H9 (cell line): ENCODE measurements around the gene FHOD3. TPM values are rescaled to one million over a fixed set of nuclear protein-coding genes. Genes with fewer than 3 reads are reported as not detected.

Source experiments
- DNase-seq: peaks from one replicate; pipeline ENCODE4 v3.0.0-alpha.2; 2017
- H2AFZ ChIP-seq: one replicate; pipeline ENCODE4 v1.6.1; 2013; ENCODE audit warnings: mild to moderate bottlenecking, low read length, control low read depth, moderate library complexity
- H2AK5ac ChIP-seq: 2 replicates; pipeline ENCODE4 v1.6.1; 2013; ENCODE audit warnings: low read length, control low read depth, mixed read lengths; ENCODE audit not compliant: insufficient read length
- H2BK120ac ChIP-seq: one replicate; pipeline ENCODE4 v1.6.1; 2013; ENCODE audit warnings: low read depth, mild to moderate bottlenecking, low read length, control low read depth, inconsistent platforms; ENCODE audit not compliant: poor library complexity, severe bottlenecking
- H2BK12ac ChIP-seq: 2 replicates; pipeline ENCODE4 v1.6.1; 2013; ENCODE audit warnings: low read length, control low read depth, mixed read lengths, low read depth; ENCODE audit not compliant: insufficient read length
- H2BK15ac ChIP-seq: 2 replicates; pipeline ENCODE4 v1.6.1; 2013; ENCODE audit warnings: low read depth, low read length, control low read depth
- H2BK20ac ChIP-seq: one replicate; pipeline ENCODE4 v1.6.1; 2013; ENCODE audit warnings: low read depth, mild to moderate bottlenecking, low read length, control low read depth, inconsistent platforms; ENCODE audit not compliant: poor library complexity, severe bottlenecking
- H2BK5ac ChIP-seq: 2 replicates; pipeline ENCODE4 v1.6.1; 2013; ENCODE audit warnings: low read length, control low read depth, mixed read lengths; ENCODE audit not compliant: insufficient read length
- H3K14ac ChIP-seq: 2 replicates; pipeline ENCODE4 v1.6.1; 2013; ENCODE audit warnings: low read length, control low read depth; ENCODE audit not compliant: insufficient read depth
- H3K18ac ChIP-seq: 2 replicates; pipeline ENCODE4 v1.6.1; 2013; ENCODE audit warnings: low read depth, mild to moderate bottlenecking, mixed read lengths, low read length, control low read depth; ENCODE audit not compliant: insufficient read length
- H3K23ac ChIP-seq: 2 replicates; pipeline ENCODE4 v1.6.1; 2013; ENCODE audit warnings: low read length, control low read depth, mixed read lengths, low read depth; ENCODE audit not compliant: insufficient read length
- H3K23me2 ChIP-seq: 2 replicates; pipeline ENCODE4 v1.6.1; 2013; ENCODE audit warnings: low read depth, mild to moderate bottlenecking, mixed read lengths, low read length, control low read depth; ENCODE audit not compliant: insufficient read length, poor library complexity, severe bottlenecking
- H3K27ac ChIP-seq: 2 replicates; pipeline ENCODE4 v1.5.1; 2013; ENCODE audit warnings: low read length, control low read depth, mixed read lengths, low read depth; ENCODE audit not compliant: insufficient read length
- H3K27me3 ChIP-seq: 2 replicates; pipeline ENCODE4 v1.6.1; 2013; ENCODE audit warnings: low read length, control low read depth, inconsistent platforms; ENCODE audit not compliant: insufficient read depth
- H3K4ac ChIP-seq: 2 replicates; pipeline ENCODE4 v1.6.1; 2013; ENCODE audit warnings: low read depth, mild to moderate bottlenecking, control low read depth, inconsistent platforms, low read length, moderate library complexity
- H3K4me1 ChIP-seq: 2 replicates; pipeline ENCODE4 v1.6.1; 2013; ENCODE audit warnings: low read length, control low read depth, inconsistent platforms; ENCODE audit not compliant: insufficient read depth
- H3K4me2 ChIP-seq: 2 replicates; pipeline ENCODE4 v1.6.1; 2013; ENCODE audit warnings: low read length, control low read depth, mixed read lengths; ENCODE audit not compliant: insufficient read length, insufficient read depth
- H3K56ac ChIP-seq: 2 replicates; pipeline ENCODE4 v1.6.1; 2013; ENCODE audit warnings: low read depth, mild to moderate bottlenecking, mixed read lengths, low read length, control low read depth; ENCODE audit not compliant: insufficient read length
- H3K79me1 ChIP-seq: 2 replicates; pipeline ENCODE4 v1.6.1; 2013; ENCODE audit warnings: low read depth, mild to moderate bottlenecking, moderate library complexity, low read length, control low read depth, inconsistent platforms; ENCODE audit not compliant: insufficient read depth, poor library complexity, severe bottlenecking
- H3K79me2 ChIP-seq: 2 replicates; pipeline ENCODE4 v1.6.1; 2013; ENCODE audit warnings: low read length, control low read depth, inconsistent platforms; ENCODE audit not compliant: insufficient read depth
- H3K9ac ChIP-seq: 2 replicates; pipeline ENCODE4 v1.6.1; 2013; ENCODE audit warnings: low read length, control low read depth, mixed read lengths; ENCODE audit not compliant: insufficient read length; ENCODE audit errors: extremely low read depth
- H3K9me3 ChIP-seq: one replicate; pipeline ENCODE4 v1.6.1; 2013; ENCODE audit warnings: low read depth, low read length, inconsistent platforms; ENCODE audit not compliant: control insufficient read depth
- H3T11ph ChIP-seq: one replicate; pipeline ENCODE4 v1.6.1; 2013; ENCODE audit warnings: mild to moderate bottlenecking, low read length, control low read depth, inconsistent platforms
- H4K20me1 ChIP-seq: one replicate; pipeline ENCODE4 v1.6.1; 2013; ENCODE audit not compliant: control insufficient read depth, insufficient read length, insufficient read depth
- H4K5ac ChIP-seq: 2 replicates; pipeline ENCODE4 v1.6.1; 2013; ENCODE audit warnings: low read depth, mild to moderate bottlenecking, mixed read lengths, low read length, control low read depth; ENCODE audit not compliant: insufficient read length
- H4K8ac ChIP-seq: replicated peaks from 2 replicates; pipeline ENCODE4 v1.6.1; 2013; ENCODE audit warnings: low read length, control low read depth, mixed read lengths, low read depth; ENCODE audit not compliant: insufficient read length
- H4K91ac ChIP-seq: 2 replicates; pipeline ENCODE4 v1.6.1; 2013; ENCODE audit warnings: low read depth, mild to moderate bottlenecking, moderate library complexity, mixed read lengths, low read length, control low read depth; ENCODE audit not compliant: insufficient read length
- H3K27ac Mint-ChIP-seq, 3 experiments: 2 replicates in 2 of 3; 3 replicates in 1 of 3; pipeline ENCODE4 v1.8.0; 2020 to 2021; ENCODE audit warnings: mixed read lengths in 3 of 3, mild to moderate bottlenecking in 1 of 3, moderate library complexity in 1 of 3
- H3K27me3 Mint-ChIP-seq: 2 replicates; pipeline ENCODE4 v1.8.0; 2021; ENCODE audit warnings: low read depth, mild to moderate bottlenecking, moderate library complexity, mixed read lengths
- H3K36me3 Mint-ChIP-seq, 3 experiments: 2 replicates in 2 of 3; 3 replicates in 1 of 3; pipeline ENCODE4 v1.8.0; 2020 to 2021; ENCODE audit warnings: low read depth in 3 of 3, mixed read lengths in 3 of 3; ENCODE audit not compliant: insufficient read depth in 1 of 3
- H3K4me1 Mint-ChIP-seq, 2 experiments: 2 replicates each; pipeline ENCODE4 v1.8.0; 2020; ENCODE audit warnings: mixed read lengths in 2 of 2
- H3K4me3 Mint-ChIP-seq, 2 experiments: 2 replicates in 1 of 2; 3 replicates in 1 of 2; pipeline ENCODE4 v1.8.0; 2020 to 2021; ENCODE audit warnings: mild to moderate bottlenecking in 2 of 2, mixed read lengths in 2 of 2, moderate library complexity in 1 of 2
- H3K9me3 Mint-ChIP-seq, 2 experiments: 2 replicates in 1 of 2; 3 replicates in 1 of 2; pipeline ENCODE4 v1.8.0; 2020; ENCODE audit warnings: mild to moderate bottlenecking in 2 of 2, mixed read lengths in 2 of 2, moderate library complexity in 1 of 2
- WGBS: extraction: QIAGEN DNeasy Blood & Tissue Kit; methylation state at CpG from one replicate; pipeline ENCODE4 v1.1.7; 2013; ENCODE audit warnings: missing lambda C conversion rate, low lambda C conversion rate, mixed read lengths; ENCODE audit not compliant: insufficient read length; ENCODE audit errors: extremely low coverage; 5-methylcytosine and 5-hydroxymethylcytosine counted together
- total RNA-seq: library from RNA; stranded (reverse); gene quantifications from 2 replicates; pipeline ENCODE4 v1.2.1, GENCODE V29; 2021
- TF ChIP-seq, protein P1 (sequence below): fragments of 200-600 bp; sonication (generic); conservative IDR thresholded peaks from 3 replicates; pipeline ENCODE4 v1.8.0; 2021; ENCODE audit warnings: antibody characterized with exemption, mild to moderate bottlenecking

The FHOD3 gene
- total RNA-seq, 1 experiment from 2014 or later = 8.0 TPM

DNA sequence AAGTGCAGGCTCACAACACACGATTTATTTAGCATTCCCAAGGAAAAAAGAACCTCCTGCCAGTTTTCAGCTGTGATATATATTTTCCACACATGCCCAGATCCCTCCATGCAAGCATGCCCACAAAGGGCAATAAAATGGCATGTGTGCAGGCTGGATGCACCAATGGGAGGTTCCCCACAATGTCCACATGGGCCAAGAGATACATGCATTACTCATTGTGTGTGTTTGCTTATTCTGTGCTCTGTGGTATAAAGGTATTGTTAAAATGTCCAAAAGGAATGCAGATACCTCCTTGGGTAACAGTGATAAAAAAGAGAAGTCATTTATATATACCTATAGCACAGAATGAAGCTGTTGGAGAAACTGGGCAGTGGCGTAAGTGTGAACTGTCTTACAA, 207.4 kb downstream of the FHOD3 start:
- H4K91ac ChIP-seq = no peak overlapping the region
- H2BK15ac ChIP-seq = no peak overlapping the region
- H3K9me3 ChIP-seq = no peaks in the 10 kb centered on the region
- no peak overlapping the region for H3K56ac ChIP-seq
- H2BK120ac ChIP-seq = no peak overlapping the region
- DNase-seq = no peak
- no peak overlapping the region for H3K9ac ChIP-seq
- no peaks in the 10 kb centered on the region for H3K79me2 ChIP-seq
- H3K4me3 Mint-ChIP-seq = no peak overlapping the region
- H2AK5ac ChIP-seq = no peak overlapping the region
- no peak overlapping the region for H3K27ac ChIP-seq
- no peak overlapping the region for H2BK5ac ChIP-seq
- H3K79me1 ChIP-seq = no peaks in the 10 kb centered on the region
- peaks cover 0 to 2% of the 10 kb centered on the region in 2 experiments; a peak in 2 of 5 replicates for H3K9me3 Mint-ChIP-seq
- no peak overlapping the region for H4K5ac ChIP-seq
- H3K36me3 Mint-ChIP-seq = peaks cover 4 to 14% (median 13%) of the 10 kb centered on the region in 3 experiments; a peak in 5 of 7 replicates
- no peak overlapping the region for H3K14ac ChIP-seq
- no peaks in the 10 kb centered on the region for H3K27me3 Mint-ChIP-seq
- H3K4me2 ChIP-seq = no peak overlapping the region
- no peak overlapping the region for H3K18ac ChIP-seq
- TF ChIP-seq, protein P1, sequence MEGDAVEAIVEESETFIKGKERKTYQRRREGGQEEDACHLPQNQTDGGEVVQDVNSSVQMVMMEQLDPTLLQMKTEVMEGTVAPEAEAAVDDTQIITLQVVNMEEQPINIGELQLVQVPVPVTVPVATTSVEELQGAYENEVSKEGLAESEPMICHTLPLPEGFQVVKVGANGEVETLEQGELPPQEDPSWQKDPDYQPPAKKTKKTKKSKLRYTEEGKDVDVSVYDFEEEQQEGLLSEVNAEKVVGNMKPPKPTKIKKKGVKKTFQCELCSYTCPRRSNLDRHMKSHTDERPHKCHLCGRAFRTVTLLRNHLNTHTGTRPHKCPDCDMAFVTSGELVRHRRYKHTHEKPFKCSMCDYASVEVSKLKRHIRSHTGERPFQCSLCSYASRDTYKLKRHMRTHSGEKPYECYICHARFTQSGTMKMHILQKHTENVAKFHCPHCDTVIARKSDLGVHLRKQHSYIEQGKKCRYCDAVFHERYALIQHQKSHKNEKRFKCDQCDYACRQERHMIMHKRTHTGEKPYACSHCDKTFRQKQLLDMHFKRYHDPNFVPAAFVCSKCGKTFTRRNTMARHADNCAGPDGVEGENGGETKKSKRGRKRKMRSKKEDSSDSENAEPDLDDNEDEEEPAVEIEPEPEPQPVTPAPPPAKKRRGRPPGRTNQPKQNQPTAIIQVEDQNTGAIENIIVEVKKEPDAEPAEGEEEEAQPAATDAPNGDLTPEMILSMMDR = no peak
- H3K4me1 ChIP-seq = no peaks in the 10 kb centered on the region
- H3T11ph ChIP-seq = no peak overlapping the region
- H3K23ac ChIP-seq = no peak overlapping the region
- no peaks in the 10 kb centered on the region for H3K27me3 ChIP-seq
- no peak overlapping the region for H3K27ac Mint-ChIP-seq
- no peak overlapping the region for H4K8ac ChIP-seq
- no peak overlapping the region for H2BK20ac ChIP-seq
- no peaks in the 10 kb centered on the region for H4K20me1 ChIP-seq
- no peak overlapping the region for H2BK12ac ChIP-seq
- no peak overlapping the region for H2AFZ ChIP-seq
- no peak overlapping the region for H3K4ac ChIP-seq
- no peaks in the 10 kb centered on the region for H3K23me2 ChIP-seq
- no CpG with 5 or more reads among the region's 2 CpGs for WGBS
- H3K4me1 Mint-ChIP-seq = peaks cover 8 to 9% of the 10 kb centered on the region in 2 experiments
